ENCODE data around the gene DIRAS1.
"Not testable (repeated sequence)": the region's sequence is repeated elsewhere in the genome, so short reads cannot be mapped to it uniquely, and the experiment has no call there.

The DIRAS1 gene

DNA sequence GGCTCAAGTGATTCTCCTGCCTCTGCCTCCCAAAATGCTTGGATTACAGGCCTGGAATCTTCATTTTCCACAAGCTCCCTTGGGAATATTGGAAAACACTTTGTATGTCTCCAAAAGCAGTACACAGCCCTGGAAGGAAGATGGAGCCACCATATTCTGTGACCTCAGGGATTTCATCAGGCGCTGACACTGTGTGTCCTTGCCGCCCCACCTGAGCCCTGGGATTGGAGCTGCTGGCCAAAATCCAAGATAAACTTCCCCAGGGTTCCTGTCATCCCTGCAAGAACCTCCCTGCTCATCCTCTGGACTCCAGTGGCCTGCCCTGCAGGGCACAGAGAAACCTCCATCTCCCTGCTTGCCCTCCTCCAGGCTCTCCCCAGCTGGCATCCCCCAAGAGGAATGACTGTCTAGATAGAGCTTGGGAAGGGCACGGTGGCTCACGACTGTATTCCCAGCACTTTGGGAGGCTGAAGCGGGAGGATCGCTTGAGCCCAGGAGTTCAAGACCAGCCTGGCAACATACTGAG, 17.4 kb downstream of the DIRAS1 start:
- no peak for FAIRE-seq

DNA sequence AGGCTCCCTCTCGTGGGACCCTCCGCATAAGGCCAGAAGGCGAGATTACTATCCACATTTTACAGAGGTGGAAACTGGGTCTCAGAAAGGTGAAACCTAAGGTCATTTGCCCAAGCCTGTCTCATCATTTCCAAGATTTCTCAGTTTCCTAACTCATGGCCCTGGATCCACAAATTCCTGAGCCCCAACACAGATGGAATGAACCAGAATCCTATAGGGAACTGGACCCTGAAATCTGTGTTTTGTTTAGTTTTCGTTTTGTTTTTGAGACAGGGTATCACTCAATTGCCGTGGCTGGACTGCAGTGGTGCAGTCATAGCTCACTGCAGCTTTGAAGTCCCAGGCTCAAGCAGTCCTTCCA, 18.1 kb downstream of the DIRAS1 start:
- no peak for FAIRE-seq

DNA sequence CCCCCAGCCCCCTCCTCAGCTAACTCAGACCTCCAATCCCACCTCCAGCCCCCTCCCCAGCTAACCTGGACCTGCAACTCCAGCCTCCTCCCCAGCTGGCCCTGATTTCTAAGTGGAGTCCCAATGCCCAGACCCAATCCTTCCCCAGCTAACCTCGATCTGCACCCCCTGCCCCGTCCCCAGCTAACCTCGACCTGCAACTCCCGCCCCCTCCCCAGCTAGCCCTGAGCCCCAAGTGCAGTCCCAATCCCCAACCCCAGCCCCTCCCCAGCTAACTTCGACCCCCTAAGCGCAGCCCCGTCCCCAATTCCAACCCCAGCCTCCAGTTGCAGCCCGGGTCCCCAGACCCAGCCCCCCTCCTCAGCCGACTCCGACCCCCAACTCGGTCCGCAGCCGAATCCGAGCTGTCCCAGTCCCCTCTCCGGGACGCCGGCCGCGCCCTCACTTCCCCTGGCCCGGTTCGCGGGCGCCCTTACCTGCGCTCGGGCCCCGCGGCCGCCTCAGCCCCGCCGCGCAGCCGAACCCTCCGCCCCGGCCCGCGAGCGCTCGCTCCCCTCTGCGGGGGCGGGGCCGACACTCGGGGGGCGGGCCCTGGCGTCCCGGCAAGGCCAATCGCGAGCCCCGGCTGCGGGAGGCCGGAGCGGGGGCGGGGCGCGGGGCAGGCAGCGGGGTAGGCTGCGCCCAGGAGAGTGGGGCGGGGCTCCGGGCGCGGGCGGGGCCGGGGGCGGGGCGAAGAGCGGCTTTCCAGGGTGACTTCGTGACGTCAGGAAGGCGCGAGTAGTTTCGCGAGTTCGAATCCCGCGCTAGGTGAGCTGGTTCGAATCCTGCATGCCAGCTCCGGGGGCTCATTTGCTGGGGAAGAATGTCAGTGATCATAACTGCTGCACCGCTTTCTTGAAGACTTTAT, 18.7 kb downstream of the DIRAS1 start, which contains the start of gene GNG7:
Gene GNG7 (minus strand): TSS at position 525 of the 907 bp plus-strand sequence. CDS start 182,006 bp downstream, outside the sequence.
- FAIRE-seq = no peak

DNA sequence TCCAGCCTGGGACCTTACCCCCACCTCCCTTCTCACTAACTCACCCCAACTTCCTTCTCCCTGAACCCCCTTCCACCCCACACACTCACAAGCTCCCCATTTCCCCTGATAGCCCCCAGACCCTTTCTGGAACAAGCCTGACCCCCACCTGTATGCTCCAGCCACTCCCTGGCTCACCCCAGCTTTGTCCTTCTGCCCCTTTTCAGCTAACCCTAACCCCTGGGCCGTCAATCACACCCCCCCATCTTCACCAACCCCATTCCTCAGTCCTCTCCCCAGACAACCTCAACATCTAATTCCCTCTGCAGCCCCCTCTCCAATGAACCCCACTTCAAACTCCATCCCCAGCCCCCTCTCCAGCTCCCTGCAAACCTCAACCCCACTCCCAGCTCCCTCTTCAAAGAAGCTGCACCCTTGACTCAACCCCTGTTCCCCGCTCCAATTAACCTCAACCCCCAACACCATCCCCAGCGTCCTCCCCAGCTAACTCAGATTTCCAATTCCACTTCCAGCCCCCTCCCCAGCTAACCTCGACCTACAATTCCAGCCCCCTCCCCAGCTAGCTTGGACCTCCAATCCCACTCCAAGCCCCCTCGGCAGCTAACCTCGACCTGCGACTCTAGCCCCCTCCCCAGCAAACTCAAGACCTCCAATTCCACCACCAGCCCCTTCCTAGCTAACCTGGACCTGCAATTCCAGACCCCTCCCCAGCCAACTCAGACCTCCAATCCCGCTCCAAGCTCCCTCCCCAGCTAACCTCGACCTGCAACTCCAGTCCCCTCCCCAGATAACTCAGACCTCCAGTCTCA, 19.6 kb downstream of the DIRAS1 start:
- FAIRE-seq = no peak

DNA sequence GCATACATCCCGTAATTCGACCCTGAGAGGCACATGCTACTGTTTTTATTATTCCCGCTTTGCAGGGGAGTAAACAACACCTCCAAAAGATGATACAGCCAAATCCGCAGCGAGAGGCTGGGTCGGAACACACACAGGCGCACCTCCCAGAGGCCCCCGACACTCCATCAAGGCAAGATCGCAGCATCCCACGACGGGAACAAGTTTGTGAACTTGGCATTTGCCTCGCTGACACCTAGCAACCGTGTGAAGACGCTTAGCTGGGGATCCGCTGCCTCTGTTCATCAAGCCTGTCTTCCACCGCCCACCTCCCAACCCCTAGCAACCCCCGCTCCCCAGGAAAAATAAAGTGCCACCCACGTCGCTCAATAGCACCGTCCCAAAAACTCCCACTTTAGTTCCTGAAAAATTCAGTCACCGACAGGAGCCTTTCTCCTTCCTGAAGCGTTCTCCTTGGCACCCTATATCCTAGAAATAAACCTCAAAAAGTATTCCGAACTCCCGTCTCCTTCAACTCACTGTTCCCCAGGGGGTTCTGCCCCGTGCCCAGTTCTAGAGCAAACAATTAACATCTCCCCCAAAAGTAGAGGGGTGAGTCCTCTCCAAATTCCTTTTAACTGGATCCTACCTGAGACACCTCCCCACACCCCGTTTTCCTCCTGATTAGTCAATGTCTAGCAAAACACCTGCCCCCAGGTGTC, 20.4 kb downstream of the DIRAS1 start:
- no peak for FAIRE-seq

DNA sequence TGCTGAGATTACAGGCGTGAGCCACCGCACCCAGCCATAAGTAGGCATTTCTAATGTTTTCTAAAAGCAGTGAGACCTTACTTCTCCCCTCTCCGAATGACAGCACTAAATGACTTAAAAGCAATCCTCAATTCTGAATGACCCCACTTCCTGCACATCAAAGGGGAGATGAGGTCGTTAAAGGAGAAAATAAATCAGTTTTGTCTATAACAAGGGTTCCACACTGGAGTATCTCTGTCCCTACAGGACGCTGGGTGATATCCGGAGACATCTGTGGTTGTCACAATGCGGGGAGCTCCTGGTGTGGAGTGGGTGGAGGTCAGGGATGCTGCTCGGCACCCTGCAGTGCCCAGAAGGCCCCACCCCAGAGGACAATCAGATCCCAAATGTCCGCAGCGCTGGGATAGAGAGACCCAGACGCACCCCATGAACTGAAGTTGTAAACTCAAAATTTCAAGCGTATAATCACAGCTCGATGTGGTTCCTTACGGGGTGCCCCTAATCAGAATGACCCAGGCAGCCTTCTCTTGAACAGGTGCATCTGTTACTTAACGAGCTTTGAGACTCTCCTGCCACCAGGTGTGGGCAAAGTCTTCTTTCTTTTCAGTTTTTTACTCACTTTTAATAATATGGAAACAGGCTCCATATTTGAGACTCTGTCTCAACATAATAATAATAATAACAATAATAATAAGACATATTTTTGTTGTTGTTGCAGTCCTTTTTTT, 21.6 kb downstream of the DIRAS1 start:
- FAIRE-seq = no peak

DNA sequence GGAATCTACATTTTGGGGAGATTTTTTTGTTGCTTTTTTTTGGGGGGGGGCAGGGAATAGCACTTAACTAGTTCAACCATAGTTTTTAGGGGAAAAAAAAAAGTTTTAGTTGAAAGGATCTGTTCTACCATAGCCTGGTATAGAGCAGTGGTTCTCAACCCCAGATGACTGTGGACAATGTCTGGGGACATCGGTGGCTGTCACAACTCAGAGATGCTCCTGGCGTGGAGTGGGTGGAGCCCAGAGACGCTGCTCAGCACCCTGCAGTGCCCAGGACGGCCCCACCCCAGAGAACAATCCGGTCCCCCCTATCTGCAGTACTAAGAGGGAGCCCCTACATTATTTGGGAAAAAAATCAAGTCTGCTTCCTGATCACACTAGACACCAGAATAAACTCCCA, 27.0 kb downstream of the DIRAS1 start:
- no peak for FAIRE-seq

DNA sequence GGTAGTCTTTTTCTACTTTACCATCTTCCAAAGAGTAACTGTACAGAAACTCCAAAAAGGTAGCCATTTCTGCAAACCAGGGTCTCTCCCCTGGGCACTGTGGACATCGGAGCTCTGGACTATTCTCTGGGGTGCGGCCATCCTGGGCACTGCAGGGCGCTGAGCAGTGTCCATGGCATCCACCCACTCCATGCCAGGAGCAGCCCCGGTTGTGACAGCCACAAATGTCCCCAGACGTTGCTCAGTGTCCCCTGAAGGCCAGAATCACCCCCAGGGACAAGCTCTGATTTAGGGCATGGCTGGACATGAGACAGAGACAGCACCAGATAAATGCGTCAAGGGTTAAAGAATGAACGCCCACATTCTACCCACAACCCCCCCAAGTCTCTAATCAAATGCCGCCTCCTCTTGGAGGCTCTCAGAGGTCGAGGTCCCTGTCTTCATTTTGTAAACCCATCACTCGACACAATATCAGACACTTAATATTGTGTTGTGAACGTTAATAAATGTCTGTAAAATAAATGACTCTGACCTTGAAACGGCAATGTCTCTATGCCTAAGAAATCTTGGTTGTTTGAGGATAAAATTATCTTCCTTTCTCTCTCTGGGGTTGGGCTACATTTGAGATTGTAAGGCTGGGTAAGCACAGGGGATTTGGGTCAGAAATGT, 27.5 kb downstream of the DIRAS1 start:
- no peak for FAIRE-seq

DNA sequence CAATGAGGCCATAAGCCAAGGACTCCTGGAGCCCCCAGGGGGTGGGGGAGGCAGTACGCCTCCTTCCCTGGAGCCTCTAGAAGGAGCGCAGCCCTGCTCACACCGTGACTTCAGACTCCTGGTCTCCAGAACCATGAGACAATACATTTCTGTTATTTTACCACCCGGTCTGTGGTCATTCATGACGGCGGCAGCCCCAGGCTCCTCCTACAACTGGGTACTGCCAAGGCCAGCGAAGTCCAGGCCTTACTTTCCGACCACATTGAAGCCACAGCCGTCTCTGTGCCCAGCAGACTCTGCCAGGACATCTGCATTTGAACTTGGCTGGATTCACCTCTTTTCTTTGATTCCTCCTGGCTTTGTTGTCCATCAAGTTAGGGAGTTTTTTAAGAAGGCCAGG, 29.2 kb downstream of the DIRAS1 start:
- FAIRE-seq = no peak

DNA sequence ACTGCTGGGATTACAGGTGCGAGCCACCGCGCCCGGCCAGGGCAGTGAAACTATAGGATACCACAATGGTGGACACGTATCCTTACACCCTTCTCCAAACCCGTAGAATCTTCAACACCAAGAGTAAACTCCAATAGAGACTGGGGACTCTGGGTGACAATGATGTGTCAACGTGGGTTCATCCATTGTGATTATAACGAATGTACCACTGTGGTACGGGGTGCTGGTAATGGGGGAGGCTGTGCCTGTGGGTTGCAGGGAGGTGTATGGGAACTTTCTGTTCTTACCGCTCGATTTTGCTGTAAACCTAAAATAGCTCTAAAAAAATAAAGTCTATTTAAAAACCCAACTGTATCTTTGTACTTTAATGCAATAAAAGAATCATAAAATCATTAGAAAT, 30.3 kb downstream of the DIRAS1 start:
- FAIRE-seq = no peak

DNA sequence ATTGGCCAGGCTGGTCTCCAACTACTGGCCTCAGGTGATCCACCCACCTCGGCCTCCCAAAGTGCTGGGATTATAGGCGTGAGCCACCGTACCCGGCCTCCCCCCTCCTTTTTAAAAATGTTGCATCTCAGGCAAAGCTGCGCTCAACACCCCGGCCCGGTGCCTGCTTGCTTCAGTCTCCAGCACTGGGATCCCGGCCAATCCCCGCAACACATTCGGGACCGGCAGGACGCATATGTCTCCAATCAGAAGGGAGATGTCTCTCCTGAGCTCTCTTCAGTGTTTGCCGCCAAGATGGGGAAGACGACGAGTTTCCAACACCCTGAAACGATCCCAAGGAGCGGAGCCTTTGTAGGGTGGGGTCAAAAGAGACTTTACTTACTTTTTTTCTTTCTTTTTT, 34.8 kb downstream of the DIRAS1 start:
- no peak for FAIRE-seq

DNA sequence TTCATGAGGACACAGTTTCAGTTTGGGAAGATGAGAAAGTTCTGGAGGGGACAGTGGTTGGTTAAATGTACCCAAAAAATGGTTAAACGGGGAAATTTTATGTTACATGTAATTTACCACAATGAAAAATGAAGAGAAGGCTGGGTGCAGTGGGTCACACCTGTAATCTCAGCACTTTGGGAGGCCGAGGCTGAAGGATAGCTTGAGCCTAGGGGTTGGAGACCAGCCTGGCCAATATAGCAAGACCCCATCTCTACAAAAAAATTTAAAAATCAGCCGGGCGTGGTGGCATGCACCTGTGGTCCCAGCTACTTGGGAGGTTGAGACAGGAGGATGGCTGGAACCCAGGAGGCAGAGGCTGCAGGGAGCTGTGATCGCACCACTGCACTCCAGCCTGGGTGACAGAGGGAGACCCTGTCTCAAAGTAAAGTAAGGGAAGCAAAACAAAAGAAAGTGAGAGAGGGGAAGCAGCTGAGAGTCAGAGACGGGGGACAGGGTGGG, 35.9 kb downstream of the DIRAS1 start:
- FAIRE-seq = no peak

DNA sequence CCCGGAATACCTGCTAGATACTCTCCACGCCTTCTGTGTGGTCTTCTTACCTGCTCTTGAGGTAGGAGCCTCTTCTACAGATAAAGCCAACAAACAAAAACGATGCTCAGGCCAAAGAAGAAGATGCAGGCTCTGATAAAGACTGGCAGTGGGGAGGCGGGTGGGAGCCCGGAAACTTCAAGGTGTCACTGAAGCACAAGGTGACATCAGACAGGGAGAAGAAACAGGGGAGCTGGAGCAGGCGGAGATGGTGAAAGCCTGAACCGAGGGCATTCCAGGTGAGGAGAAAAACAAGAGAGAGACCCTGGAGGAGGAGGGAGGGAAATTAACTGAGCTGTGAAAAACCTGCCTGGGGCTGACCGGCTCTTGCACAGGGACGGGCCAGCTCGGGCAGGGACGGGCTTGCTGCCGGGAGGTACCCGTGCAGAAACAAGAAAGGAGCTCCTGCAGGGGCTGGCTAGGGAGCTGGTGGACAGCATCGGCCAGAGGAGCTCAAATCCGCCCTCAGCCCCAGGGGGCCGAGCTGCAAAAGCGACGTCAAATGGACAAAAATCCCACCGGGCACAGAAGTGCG, 37.7 kb downstream of the DIRAS1 start:
- FAIRE-seq = no peak

DNA sequence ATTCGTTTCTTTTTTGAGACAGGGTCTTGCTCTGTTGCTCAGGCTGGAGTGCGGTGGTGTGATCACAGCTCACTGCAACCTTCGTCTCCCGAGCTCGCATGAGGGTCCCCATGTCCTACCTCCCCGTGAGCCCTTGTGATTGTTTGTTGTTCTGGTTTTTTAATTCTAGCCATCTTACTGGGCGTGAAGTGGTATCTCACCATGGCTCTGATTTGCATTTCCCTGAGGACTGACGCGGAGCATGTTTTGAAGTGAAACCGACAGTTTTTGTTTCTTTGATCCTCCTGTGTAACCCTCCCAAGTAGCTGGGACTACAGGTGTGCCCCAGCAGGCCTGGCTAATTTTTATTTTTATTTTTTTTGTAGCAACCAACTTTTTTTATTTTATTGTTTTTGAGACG, 40.4 kb downstream of the DIRAS1 start:
- no peak for FAIRE-seq

DNA sequence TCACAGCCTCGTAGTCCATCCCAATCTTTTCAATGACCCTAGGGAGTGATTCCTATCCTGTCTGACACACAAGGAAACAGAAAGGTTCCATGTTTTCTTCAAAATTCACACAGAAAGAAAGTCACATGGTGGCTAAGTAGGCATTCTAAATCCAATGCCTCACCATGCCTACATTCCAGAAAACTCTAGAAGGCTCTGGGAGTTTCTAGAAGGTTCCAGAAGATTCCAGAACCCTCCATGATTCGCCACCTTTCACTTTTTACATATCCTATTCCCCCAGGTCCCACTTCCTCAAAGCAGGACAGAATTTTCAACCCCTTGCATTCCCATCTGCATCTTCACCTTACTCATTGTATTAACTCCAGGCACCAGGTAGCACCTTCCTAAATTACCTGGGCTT, 41.7 kb downstream of the DIRAS1 start:
- no peak for FAIRE-seq

DNA sequence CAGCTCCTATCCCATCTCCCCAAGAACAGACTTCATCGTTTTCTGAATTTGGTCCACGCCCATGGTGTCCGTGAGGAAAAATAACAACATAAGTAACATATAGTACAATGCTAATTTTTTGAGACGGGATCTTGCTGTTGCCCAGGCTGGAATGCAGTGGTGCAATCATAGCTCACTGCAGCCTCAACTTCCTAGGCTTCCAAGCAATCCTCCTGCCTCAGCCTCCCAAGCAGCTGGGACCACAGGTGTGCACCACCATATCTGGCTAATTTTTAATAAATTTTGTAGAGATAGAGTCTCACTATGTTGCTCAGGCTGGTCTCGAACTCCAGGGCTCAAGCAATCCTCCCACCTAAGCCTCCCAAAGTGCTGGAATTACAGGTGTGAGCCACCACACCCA, 42.2 kb downstream of the DIRAS1 start:
- FAIRE-seq = not testable (repeated sequence)

DNA sequence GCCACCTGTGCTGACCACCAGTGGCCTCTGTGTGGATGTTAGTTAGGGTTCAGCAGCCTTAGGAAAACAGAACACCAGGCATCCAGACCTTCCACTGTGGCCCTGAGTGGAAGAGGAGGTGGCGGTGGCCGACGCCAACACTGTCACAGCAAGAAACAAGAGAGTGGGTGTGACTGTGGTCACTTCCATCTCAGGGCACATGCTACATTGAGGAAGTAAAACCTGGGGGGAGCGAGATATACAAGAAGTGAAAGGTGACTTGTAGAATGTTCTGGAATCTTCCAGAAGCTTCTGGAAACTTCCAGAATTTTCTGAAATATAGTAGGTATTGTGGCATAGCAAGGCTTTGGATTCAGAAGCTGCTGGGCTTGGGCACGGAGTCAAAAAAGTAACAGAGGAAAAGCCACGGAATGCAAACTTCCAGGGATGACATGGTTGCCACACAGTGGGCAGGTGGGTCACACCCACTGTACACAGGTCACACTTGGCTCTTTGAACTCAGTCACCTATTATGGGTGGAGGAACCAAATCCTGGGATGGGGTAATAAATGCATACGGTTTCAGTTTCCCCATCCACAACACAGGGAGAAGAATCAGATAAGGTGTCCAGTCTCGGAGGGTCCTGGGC, 43.0 kb downstream of the DIRAS1 start:
- no peak for FAIRE-seq

DNA sequence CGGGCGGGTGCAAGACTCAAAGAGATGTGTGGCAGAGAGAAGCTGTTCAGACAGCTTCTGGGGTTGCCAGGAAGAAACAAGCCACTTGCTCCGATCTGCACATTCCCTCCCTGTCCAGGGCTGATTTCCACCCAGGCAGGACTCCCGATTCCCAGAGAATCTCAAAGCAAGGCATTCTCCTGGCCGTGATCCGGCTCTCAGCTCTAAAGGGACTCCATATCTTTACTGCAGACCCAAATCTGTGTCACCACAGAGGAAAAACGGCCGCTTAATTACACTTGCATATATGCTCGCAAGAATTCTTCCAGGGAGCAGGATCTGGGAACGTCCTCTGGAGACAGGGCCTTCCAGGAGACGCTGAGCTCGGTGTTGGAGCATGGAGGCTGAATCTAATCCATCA, 44.3 kb downstream of the DIRAS1 start:
- no peak for FAIRE-seq

DNA sequence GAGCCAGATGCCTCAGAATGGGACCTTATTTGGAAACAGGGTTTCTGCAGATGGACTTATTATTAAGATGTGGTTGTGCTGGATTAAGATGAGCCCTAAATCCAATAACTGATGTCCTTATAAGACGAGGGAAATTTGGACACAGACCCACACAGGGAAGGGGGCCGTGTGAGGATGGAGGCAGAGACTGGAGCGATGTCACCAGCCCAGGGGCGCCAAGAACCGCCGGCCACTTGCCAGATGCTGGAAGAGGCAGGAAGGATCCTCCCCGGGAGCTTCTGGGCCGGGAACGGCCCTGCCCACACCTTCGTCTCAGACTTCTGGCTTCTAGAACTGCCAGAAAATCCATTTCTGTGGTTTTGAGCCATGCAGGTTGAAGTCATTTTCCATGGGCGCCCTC, 45.3 kb downstream of the DIRAS1 start:
- FAIRE-seq = no peak

DNA sequence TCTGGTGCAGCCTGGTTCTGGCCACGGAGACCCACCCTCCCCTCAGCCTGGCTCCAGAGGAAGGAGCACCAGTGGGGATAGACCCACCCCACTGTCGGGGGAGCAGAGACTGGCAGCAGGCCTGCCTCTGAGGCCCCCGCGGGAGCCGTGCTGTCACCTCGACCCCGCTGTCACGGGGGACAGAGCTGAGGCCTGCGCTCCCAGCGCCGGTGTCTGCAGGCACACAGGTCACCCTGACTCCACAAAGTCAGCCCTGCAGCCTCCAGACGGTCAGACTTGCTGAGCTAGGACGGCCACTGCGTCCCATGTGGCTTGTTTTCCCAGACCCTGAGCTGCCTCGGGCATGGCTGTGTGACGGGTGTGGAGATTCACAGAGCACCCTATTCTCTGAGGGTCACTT, 51.0 kb downstream of the DIRAS1 start:
- FAIRE-seq = no peak

Data from colon (tissue), 2 donors.